Stimulated activated CD8-positive, alpha-beta memory T cell treated with anti-CD3 and anti-CD28 coated beads, Interleukin-15, amount 100 ng/mL, for 1 hour (primary cell): ENCODE data around the gene CRIP1.
A peak's percentile ranks its signal among the peaks of the same experiment; 100 is the strongest.

ENCODE experiments used
- DNase-seq: peaks from one replicate; pipeline ENCODE4 v3.0.0-alpha.2; 2020; ENCODE audit warnings: low read depth

The CRIP1 gene

GRCh38 chr14:105533811-105534498 is 47.3 kb downstream of the CRIP1 start:
- no peak for DNase-seq

GRCh38 chr14:105534586-105534985 is 47.9 kb downstream of the CRIP1 start:
- no peak for DNase-seq

GRCh38 chr14:105536051-105536450 is 49.4 kb downstream of the CRIP1 start:
- DNase-seq, result no peak

- DNase-seq, result no peak
Observed at GRCh38 chr14:105536691-105537579, 50.2 kb downstream of the CRIP1 start.

- DNase-seq, result peak; percentile 41
Observed at GRCh38 chr14:105537580-105538474, 51.1 kb downstream of the CRIP1 start.
